K562 (cell line): ENCODE measurements around the gene GRIK1. TPM values are rescaled to one million over a fixed set of nuclear protein-coding genes. Genes with fewer than 3 reads are reported as not detected.

Experiments used
- ATAC-seq: fragments of 200-7000 bp; cut with Tn5 transposase; 3 replicates; pipeline ENCODE4 v1.9.1; 2020; ENCODE audit warnings: moderate library complexity
- BruUV-seq: library from RNA; stranded (reverse); fragments of 400-500 nt; replicated peaks from 2 replicates; lab custom pipeline; 2021; lab: Mats Ljungman, UMichigan
- CTCF ChIA-PET: fragments of 300-600 bp; formaldehyde crosslinking; extraction: SDS; loops from one replicate; lab custom pipeline; 2021; ENCODE audit warnings: low intra/inter-chr PET ratio; lab: Yijun Ruan, JAX
- POLR2A ChIA-PET: fragments of 300-600, 350-650 bp; sonication (Branson Sonifier 250); formaldehyde crosslinking; extraction: SDS; loops from one replicate; lab custom pipeline; 2021; ENCODE audit warnings: antibody characterized with exemption, inconsistent platforms; lab: Yijun Ruan, JAX
- DNase-seq, 4 experiments: peaks; one replicate each; pipeline versions ENCODE4 v3.0.0 to v3.0.0-alpha.2; 2011 to 2018; ENCODE audit warnings: low spot score in 3 of 4, mixed read lengths in 3 of 4; ENCODE audit errors: extremely low read depth in 1 of 4
- FAIRE-seq: peaks from 2 replicates; lab custom pipeline; 2011; peaks lifted over from hg19 to GRCh38; lab: Jason Lieb, UNC
- H2AFZ ChIP-seq: 2 replicates; pipeline ENCODE4 v1.6.0; 2011; ENCODE audit warnings: low read depth, low read length, control low read depth, inconsistent platforms
- H3K27ac ChIP-seq: fragments of 200-600 bp; 3 replicates; pipeline ENCODE4 v1.8.0; 2011; ENCODE audit warnings: low read depth, mild to moderate bottlenecking, control low read depth, inconsistent platforms, low read length, moderate library complexity, mixed read lengths; ENCODE audit errors: extremely low read depth
- H3K27me3 ChIP-seq, 2 experiments: fragments of 300-600 bp in 1 of 2; 2 replicates in 1 of 2; 3 replicates in 1 of 2; pipeline versions ENCODE4 v1.6.0 to v1.8.0; 2011; ENCODE audit warnings: inconsistent platforms in 2 of 2, low read length in 2 of 2, mild to moderate bottlenecking in 1 of 2, mixed read lengths in 1 of 2, moderate library complexity in 1 of 2; ENCODE audit not compliant: control insufficient read depth in 2 of 2, insufficient read depth in 2 of 2
- H3K36me3 ChIP-seq: fragments of 300-600 bp; 3 replicates; pipeline ENCODE4 v1.8.0; 2011; ENCODE audit warnings: mild to moderate bottlenecking, low read length, inconsistent platforms; ENCODE audit not compliant: control insufficient read depth, insufficient read depth
- H3K4me1 ChIP-seq, 2 experiments: fragments of 200-600 bp in 1 of 2; replicated peaks in 1 of 2; 2 replicates in 1 of 2; 3 replicates in 1 of 2; pipeline versions ENCODE4 v1.5.1 to v1.8.0; 2011; ENCODE audit warnings: inconsistent platforms in 2 of 2, low read length in 2 of 2, mild to moderate bottlenecking in 1 of 2, mixed read lengths in 1 of 2, moderate library complexity in 1 of 2; ENCODE audit not compliant: control insufficient read depth in 2 of 2, insufficient read depth in 2 of 2
- H3K4me2 ChIP-seq: 2 replicates; pipeline ENCODE4 v1.6.1; 2011; ENCODE audit warnings: low read length, control low read depth, inconsistent platforms, mixed read lengths; ENCODE audit not compliant: insufficient read depth
- H3K4me3 ChIP-seq: fragments of 200-600 bp; sonication (generic), shearing (Covaris generic); 2 replicates; pipeline ENCODE4 v1.5.1; 2016; ENCODE audit warnings: control low read depth, inconsistent platforms
- H3K79me2 ChIP-seq: fragments of 200-600 bp; 3 replicates; pipeline ENCODE4 v1.8.0; 2011; ENCODE audit warnings: low read length, inconsistent platforms; ENCODE audit not compliant: control insufficient read depth, insufficient read depth
- H3K9ac ChIP-seq, 2 experiments: 2 replicates each; pipeline versions ENCODE4 v1.6.0 to v1.6.1; 2011; ENCODE audit warnings: low read depth in 2 of 2, low read length in 2 of 2, control low read depth in 1 of 2, inconsistent platforms in 1 of 2, mild to moderate bottlenecking in 1 of 2, mixed read lengths in 1 of 2; ENCODE audit not compliant: insufficient read depth in 1 of 2
- H3K9me1 ChIP-seq: one replicate; pipeline ENCODE4 v1.6.0; 2011; ENCODE audit warnings: inconsistent platforms, mild to moderate bottlenecking, low read length, moderate library complexity; ENCODE audit not compliant: control insufficient read depth, insufficient read depth
- H3K9me3 ChIP-seq: replicated peaks from 2 replicates; pipeline ENCODE4 v1.5.1; 2011; ENCODE audit warnings: low read depth, low read length, inconsistent platforms; ENCODE audit not compliant: control insufficient read depth, insufficient read depth
- H4K20me1 ChIP-seq: replicated peaks from 2 replicates; pipeline ENCODE4 v1.6.1; 2011; ENCODE audit warnings: low read length, inconsistent platforms, mixed read lengths; ENCODE audit not compliant: control insufficient read depth, insufficient read depth
- DACH1 ChIP-seq: fragments of 450-650 bp; IDR thresholded peaks from 2 replicates; pipeline ENCODE4 v1.6.1; 2018; ENCODE audit not compliant: partially characterized antibody
- GATAD2B ChIP-seq: fragments of 450-650 bp; IDR thresholded peaks from 2 replicates; pipeline ENCODE4 v1.6.1; 2017; ENCODE audit warnings: mild to moderate bottlenecking, borderline replicate concordance
- MAFG ChIP-seq: fragments of 450-650 bp; conservative IDR thresholded peaks from 2 replicates; pipeline ENCODE4 v1.6.1; 2016; ENCODE audit warnings: missing genetic modification characterization, missing compliant biosample characterization
- MAFK ChIP-seq: IDR thresholded peaks from 2 replicates; pipeline ENCODE4 v1.6.1; 2011; ENCODE audit warnings: low read length, improper control_type of control experiment
- WGBS: fragments of 100-300 bp; shearing (Covaris generic); methylation state at CpG from one replicate; pipeline ENCODE4 v1.1.6; 2016; ENCODE audit warnings: low coverage, mixed read lengths; ENCODE audit not compliant: insufficient coverage; ENCODE audit errors: missing lambda C conversion rate; 5-methylcytosine and 5-hydroxymethylcytosine counted together
- in situ Hi-C: fragments of 300-500 bp; cut with MboI; formaldehyde crosslinking; loops from 4 replicates; pipeline ENCODE4 v1.15.0; 2018; ENCODE audit warnings: inconsistent platforms, mixed read lengths
- intact Hi-C: fragments of 100-400 bp; cut with micrococcal nuclease; formaldehyde crosslinking; loops from 2 replicates; pipeline ENCODE4 v1.14.2; 2022
- polyA plus RNA-seq, 8 experiments: library from polyadenylated mRNA; depleted of rRNA in 4 of 8; stranded (reverse) in 5 of 8; unstranded in 3 of 8; fragments of >200 nt; fragmentation: Nextera tagmentation in 2 of 8; fragmentation: Illumina TruSeq in 1 of 8; extraction: Ambion mirVana in 2 of 8; extraction: Trizol in 1 of 8; gene quantifications; 2 replicates each; pipeline versions ENCODE4 v1.2.1 to v1.2.3, GENCODE V29; 2011 to 2014; ENCODE audit warnings: inconsistent platforms in 1 of 8, missing spikeins in 1 of 8
- total RNA-seq, 7 experiments: library from RNA; depleted of rRNA in 6 of 7; stranded (reverse); fragments of >200 nt in 6 of 7; fragmentation: Illumina TruSeq in 2 of 7; extraction: Trizol in 2 of 7; gene quantifications; 2 replicates each; pipeline versions ENCODE4 v1.2.1 to v1.2.3, GENCODE V29; 2011 to 2021; ENCODE audit warnings: low replicate concordance in 1 of 7
- TF ChIP-seq, protein P1 (sequence below): fragments of 250-450 bp; sonication (Bioruptor Pico); IDR thresholded peaks from 2 replicates; pipeline ENCODE4 v1.8.0; 2022; ENCODE audit warnings: moderate library complexity, mild to moderate bottlenecking, inconsistent platforms
- TF ChIP-seq, protein P2 (sequence below): fragments of 250-450 bp; sonication (Bioruptor Pico); IDR thresholded peaks from 2 replicates; pipeline ENCODE4 v1.5.0; 2021; ENCODE audit warnings: mild to moderate bottlenecking, borderline replicate concordance

GRIK1 gene
- total and polyA plus RNA-seq, 9 of the 15 experiments (the other 6 are each of a cell fraction or from before 2014, with no cell fraction given), result 0.17 to 2.8 (median 0.53) TPM

DNA sequence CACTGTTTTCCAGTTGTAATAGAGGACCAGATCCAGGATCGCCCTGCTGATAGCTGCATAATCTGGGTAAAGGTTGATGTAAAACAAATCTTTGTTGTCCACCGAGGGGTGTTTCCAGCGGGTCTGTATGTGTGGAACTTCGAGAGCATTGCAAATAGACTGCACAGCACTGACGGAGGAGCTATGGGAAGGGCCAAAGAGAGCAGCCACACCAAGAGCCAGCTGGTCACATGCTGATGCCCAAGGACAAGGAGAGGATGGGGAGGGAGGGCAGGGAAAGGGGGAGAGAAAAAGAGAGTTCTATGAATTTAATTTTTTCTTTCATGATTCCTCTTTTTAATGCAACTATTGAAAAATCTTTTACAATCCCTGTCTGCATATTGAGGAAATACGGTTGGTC, 250.0 kb downstream of the GRIK1 start (continued):
- no peak for TF ChIP-seq MAFG (tag)
- TF ChIP-seq, protein P1, sequence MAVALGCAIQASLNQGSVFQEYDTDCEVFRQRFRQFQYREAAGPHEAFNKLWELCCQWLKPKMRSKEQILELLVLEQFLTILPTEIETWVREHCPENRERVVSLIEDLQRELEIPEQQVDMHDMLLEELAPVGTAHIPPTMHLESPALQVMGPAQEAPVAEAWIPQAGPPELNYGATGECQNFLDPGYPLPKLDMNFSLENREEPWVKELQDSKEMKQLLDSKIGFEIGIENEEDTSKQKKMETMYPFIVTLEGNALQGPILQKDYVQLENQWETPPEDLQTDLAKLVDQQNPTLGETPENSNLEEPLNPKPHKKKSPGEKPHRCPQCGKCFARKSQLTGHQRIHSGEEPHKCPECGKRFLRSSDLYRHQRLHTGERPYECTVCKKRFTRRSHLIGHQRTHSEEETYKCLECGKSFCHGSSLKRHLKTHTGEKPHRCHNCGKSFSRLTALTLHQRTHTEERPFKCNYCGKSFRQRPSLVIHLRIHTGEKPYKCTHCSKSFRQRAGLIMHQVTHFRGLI, result no peak
- no peak for TF ChIP-seq MAFK

DNA sequence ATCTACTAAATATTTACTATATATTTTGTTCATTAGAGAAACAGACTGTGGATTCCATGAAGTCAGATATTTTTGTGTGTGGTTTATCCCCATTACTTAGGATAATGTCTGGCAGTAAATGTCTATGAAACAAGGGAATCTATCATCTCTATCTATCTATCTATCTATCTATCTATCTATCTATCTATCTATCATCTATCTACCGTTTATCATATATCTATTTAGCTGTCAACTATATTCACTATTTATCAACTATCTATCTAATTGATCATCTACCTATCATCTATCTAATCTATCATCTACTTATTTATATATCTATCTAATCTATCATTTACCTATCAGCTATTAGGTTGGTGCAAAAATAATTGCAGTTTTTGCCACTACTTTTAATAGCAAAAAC, 255.7 kb downstream of the GRIK1 start:
- Histone ChIP-seq H3K4me2 (no peak overlapping the region), H3K79me2 (no peaks in the 10 kb centered on the region), H3K9ac (no peak overlapping the region), H3K4me3 (no peak overlapping the region), H3K9me3 (no peaks in the 10 kb centered on the region), H3K36me3 (no peaks in the 10 kb centered on the region), H3K27me3 (no peaks in the 10 kb centered on the region), H4K20me1 (no peaks in the 10 kb centered on the region), H3K27ac (no peak overlapping the region), H3K9me1 (no peaks in the 10 kb centered on the region), H2AFZ (no peak overlapping the region), H3K4me1 (peaks cover 0 to 6% of the 10 kb centered on the region in 2 experiments; a peak in 2 of 5 replicates)
- POLR2A ChIA-PET, result no interaction called here
- FAIRE-seq (no peak), ATAC-seq (no peak), DNase-seq (no peak)
- WGBS, result 12% methylated on average over 1 of the region's 1 CpG
- TF ChIP-seq DACH1, result peak; percentile 96
- TF ChIP-seq, protein P2, sequence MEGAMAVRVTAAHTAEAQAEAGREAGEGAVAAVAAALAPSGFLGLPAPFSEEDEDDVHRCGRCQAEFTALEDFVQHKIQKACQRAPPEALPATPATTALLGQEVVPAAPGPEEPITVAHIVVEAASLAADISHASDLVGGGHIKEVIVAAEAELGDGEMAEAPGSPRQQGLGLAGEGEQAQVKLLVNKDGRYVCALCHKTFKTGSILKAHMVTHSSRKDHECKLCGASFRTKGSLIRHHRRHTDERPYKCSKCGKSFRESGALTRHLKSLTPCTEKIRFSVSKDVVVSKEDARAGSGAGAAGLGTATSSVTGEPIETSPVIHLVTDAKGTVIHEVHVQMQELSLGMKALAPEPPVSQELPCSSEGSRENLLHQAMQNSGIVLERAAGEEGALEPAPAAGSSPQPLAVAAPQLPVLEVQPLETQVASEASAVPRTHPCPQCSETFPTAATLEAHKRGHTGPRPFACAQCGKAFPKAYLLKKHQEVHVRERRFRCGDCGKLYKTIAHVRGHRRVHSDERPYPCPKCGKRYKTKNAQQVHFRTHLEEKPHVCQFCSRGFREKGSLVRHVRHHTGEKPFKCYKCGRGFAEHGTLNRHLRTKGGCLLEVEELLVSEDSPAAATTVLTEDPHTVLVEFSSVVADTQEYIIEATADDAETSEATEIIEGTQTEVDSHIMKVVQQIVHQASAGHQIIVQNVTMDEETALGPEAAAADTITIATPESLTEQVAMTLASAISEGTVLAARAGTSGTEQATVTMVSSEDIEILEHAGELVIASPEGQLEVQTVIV, result no peak
- TF ChIP-seq GATAD2B, result peak; percentile 81; the same call in 1 of the 2 replicates
- BruUV-seq, result no TSS peak
- CTCF ChIA-PET, result no interaction called here
- in situ Hi-C loops, result no loop called here
- intact Hi-C loops, result no loop called here
